T follicular helper cell (primary cell): ENCODE results near the gene CHRNA10.

Source experiments
- DNase-seq: peaks from one replicate; pipeline ENCODE4 v3.0.0-alpha.2; 2020; ENCODE audit warnings: low read depth
- total RNA-seq, 2 experiments: gene quantifications; one replicate each; lab custom pipeline; 2026; lab: John Stamatoyannopoulos, UW

CHRNA10 gene, protein sequence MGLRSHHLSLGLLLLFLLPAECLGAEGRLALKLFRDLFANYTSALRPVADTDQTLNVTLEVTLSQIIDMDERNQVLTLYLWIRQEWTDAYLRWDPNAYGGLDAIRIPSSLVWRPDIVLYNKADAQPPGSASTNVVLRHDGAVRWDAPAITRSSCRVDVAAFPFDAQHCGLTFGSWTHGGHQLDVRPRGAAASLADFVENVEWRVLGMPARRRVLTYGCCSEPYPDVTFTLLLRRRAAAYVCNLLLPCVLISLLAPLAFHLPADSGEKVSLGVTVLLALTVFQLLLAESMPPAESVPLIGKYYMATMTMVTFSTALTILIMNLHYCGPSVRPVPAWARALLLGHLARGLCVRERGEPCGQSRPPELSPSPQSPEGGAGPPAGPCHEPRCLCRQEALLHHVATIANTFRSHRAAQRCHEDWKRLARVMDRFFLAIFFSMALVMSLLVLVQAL
- 2.1 to 2.9 reads per million in 2 experiments for total RNA-seq

GRCh38 chr11:3671334-3672254 lies at the start of gene CHRNA10:
Gene CHRNA10, minus strand, starts transcription at chr11:3671384. Its CDS starts 72 bp downstream, at chr11:3671312.
- no peak for DNase-seq

- DNase-seq: no peak
Observed at GRCh38 chr11:3712274-3712673, 41.1 kb upstream of the CHRNA10 start.

DNA sequence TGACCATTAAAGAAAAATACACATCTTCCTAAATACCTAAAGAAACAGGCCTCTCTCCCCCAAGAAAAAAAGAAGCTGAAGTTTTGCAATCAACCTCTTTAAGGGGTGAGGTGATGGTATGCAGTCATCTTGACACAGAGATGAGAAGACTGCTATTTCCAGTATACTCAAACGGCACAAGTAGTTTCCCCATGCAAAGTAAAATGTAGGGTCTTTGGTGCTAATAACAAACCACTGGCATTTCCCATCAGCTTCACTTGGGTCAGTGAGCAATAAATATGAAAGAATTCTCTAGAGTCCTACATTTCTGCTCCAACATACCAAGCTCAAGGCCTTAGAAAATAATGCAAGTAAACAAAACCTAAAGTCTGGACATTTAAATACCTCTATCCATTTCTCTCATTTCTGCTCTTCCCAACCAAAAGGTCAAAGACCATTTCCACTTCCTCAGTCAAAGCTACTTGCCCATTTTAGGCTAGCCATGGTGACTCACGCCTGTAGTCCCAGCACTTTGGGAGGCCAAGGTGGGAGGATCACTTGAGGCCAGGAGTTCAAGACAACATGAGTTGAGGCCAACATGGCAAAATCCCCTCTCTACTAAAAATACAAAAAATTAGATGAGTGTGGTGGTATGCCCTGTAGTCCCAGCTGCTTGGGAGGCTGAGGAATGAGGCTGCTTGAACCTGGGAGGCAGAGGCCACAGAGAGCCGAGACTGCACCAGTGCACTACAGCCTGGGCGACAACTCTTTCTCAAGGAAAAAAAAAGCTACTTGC lies 39.5 kb upstream of the CHRNA10 start:
- DNase-seq: no peak

GRCh38 chr11:3709977-3710376 lies 38.8 kb upstream of the CHRNA10 start:
- no peak for DNase-seq

DNA sequence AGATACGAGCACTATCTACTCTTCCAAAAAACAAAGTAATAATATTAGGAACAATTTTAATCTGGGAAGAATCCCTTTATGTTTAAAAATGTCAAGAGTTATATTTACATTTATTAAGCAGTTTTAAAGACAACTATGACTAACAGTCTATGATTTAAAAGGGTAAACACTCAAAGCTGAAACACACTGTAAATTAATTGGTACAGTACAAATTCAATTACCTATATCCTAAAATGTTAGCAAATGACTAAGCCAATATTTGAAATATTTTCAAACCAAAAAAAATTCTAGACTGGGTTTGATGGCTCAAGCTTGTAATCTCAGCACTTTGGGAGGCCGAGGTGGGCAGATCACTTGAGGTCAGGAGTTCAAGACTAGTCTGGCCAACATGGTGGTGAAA lies 36.0 kb upstream of the CHRNA10 start:
- DNase-seq: no peak

- DNase-seq: no peak
Observed at GRCh38 chr11:3703383-3703782, 32.2 kb upstream of the CHRNA10 start.

- no peak for DNase-seq
Observed at GRCh38 chr11:3700910-3701309, 29.7 kb upstream of the CHRNA10 start.

DNA sequence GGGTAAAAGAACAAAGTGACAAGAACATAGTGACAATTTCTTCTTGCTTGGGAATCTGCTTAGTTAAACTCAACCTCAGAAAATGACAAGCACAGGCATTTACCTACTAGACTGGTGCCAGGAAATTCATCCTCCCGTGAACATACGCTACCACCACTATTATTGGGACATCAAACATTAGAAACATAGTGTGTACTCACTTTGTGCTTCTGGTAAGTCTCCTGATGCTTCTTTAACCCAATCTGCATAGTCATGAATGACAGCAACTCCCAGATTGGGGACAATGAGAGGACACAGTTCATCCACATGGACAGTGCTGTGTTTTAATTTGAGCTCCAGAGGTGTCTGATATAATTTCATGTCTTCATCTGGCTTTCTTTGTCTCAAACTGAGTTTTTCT lies 29.2 kb upstream of the CHRNA10 start:
- DNase-seq: no peak

DNA sequence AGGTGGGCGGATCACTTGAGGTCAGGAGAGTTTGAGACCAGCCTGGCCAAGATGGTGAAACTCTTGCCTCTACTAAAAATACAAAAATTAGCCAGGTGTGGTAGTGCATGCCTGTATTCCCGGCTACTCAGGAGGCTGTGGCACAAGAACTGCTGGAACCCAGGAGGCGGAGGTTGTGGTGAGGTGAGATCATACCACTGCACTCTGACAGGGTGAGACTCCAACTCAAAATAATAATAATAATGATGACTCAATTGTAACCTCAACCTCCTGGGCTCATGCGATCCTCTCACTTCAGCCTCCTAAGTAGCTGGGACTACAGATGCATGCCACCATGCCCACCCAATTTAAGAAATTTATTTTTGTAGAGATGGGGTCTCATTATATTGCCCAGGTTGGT lies 15.6 kb upstream of the CHRNA10 start:
- no peak for DNase-seq

GRCh38 chr11:3685923-3686322 lies 14.7 kb upstream of the CHRNA10 start:
- no peak for DNase-seq

- no peak for DNase-seq
Observed at GRCh38 chr11:3684819-3685172, 13.6 kb upstream of the CHRNA10 start.

DNA sequence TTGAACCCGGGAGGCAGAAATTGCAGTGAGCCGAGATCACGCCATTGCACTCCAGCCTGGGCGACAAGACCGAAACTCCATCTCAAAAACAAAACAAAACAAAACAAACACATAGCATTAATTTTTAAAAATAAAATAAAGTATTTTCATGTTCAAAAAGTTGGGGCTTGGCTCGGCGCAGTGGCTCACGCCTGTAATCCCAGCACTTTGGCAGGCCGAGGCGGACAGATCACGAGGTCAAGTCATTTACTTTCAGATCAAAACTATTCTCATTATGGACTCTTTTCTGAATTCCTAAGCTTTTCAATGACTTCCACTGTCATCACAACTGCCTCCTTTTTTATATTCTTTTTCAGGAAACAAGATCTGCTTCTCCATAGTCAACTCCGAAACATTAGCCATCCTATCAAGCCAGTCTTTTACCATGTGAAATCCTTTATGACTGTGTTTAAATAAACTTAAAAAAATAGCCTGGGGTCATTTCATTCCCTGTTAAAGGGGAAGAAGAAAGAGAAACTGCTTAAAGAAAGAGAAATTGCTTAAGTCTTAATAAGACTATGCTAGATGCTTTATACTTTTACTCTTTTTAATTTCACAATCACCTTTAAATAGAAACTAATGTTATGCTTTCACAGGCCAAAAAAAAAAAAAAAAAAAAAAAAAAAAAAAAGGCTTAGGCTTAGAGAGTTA lies 13.1 kb upstream of the CHRNA10 start:
- DNase-seq: no peak

DNA sequence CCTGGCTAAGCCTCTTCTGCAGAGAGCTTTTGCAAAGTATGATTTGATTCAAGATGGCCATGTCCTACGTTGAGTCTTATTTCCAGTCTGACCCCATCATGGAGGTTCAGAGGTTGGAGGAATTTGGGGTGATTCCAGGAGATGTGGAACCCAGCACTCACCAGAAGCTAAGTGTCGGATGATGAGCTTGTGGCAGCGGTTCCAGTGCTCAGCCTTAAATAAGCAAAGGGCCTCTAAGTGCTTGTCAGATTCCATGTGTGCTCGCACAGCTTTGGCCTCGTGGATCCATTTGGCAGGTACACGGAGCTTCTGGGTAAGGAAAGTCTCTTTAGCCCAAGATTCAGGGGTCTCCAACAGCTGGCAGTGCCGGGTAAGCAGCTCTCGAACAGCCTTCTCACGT lies 11.9 kb upstream of the CHRNA10 start:
- no peak for DNase-seq

DNA sequence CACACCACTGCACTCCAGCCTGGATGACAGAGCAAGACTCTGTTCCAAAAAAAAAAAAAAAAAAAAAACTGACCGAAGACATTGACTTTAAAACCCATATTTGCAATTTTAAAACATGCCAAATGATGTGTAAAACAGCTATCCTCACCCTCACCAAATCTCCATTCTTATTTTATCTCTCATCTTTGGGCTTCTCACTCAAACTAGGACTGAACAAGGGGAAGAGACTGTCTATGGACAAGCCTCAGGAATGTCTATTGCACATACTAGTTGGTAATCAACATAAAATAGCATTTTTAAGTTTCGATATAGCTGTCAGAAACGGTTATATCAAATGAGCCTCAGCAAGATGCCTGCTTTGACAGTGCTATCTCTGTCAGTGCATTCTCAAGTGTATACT lies 7.9 kb upstream of the CHRNA10 start:
- DNase-seq: no peak

- DNase-seq: no peak
Observed at GRCh38 chr11:3675971-3676370, 4.8 kb upstream of the CHRNA10 start.

GRCh38 chr11:3674189-3674588 lies 3.0 kb upstream of the CHRNA10 start:
- no peak for DNase-seq

GRCh38 chr11:3669742-3670183 lies 1.4 kb downstream of the CHRNA10 start:
- DNase-seq: no peak

DNA sequence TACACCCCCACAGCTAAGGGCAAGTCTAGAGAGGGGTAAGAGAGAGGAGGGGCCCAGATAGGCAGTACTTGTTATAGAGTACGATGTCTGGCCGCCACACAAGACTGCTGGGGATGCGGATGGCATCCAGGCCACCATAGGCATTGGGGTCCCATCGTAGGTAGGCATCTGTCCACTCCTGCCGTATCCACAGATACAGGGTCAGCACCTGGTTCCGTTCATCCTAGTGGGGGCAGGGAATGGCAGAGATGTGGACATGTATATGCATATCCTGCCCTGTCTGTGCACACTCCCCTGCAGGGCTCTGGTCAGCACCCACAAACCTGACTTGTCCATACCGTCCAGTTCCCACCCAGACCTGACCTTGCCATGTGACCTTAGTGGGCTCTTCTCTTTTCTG lies 2.1 kb downstream of the CHRNA10 start:
- no peak for DNase-seq

- no peak for DNase-seq
Observed at GRCh38 chr11:3667149-3668035, 3.8 kb downstream of the CHRNA10 start.

GRCh38 chr11:3666023-3666530 lies 5.1 kb downstream of the CHRNA10 start:
- no peak for DNase-seq
